ENCODE results near the gene GHRH.

DNA sequence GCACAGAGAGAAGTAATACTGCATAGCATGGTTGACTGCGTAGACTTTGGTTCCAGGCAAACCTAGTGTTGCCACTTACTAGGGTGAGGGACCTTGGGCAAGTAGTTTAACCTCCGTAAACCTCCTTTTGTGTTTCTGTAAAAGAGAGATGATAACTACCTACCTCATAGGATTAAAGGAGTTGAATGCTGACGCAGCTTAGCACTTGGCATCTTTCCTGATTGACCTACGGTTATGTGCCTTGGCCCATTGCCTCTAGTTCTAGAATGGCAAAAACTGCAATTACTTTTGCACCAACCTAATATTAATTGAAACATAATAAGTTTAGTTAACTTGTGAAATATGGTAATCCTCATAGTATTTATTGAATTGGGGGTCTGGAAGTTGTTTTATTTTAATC is 19.1 kb downstream of the GHRH start:
- TF ChIP-seq, protein P1, sequence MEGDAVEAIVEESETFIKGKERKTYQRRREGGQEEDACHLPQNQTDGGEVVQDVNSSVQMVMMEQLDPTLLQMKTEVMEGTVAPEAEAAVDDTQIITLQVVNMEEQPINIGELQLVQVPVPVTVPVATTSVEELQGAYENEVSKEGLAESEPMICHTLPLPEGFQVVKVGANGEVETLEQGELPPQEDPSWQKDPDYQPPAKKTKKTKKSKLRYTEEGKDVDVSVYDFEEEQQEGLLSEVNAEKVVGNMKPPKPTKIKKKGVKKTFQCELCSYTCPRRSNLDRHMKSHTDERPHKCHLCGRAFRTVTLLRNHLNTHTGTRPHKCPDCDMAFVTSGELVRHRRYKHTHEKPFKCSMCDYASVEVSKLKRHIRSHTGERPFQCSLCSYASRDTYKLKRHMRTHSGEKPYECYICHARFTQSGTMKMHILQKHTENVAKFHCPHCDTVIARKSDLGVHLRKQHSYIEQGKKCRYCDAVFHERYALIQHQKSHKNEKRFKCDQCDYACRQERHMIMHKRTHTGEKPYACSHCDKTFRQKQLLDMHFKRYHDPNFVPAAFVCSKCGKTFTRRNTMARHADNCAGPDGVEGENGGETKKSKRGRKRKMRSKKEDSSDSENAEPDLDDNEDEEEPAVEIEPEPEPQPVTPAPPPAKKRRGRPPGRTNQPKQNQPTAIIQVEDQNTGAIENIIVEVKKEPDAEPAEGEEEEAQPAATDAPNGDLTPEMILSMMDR (IDR thresholded peaks at IDR 0.05) = no peak
- TF ChIP-seq POLR2AphosphoS5 (IDR thresholded peaks at IDR 0.05; ENCODE audit: insufficient read depth in 1 of 2, low read depth in 1 of 2) (no peak), POLR2A (IDR thresholded peaks at IDR 0.05) (no peak)

Measured in vagina (tissue), 2 donors.